Nasal cavity respiratory epithelium epithelial cell of viscerocranial mucosa (primary cell): Measurements from ENCODE around the gene APOL3. TPM values are rescaled to one million over a fixed set of nuclear protein-coding genes. Genes with fewer than 3 reads are reported as not detected.

Experiments
- total RNA-seq: library from RNA; depleted of rRNA; stranded (reverse); fragments of >200 nt; gene quantifications from 2 replicates; pipeline ENCODE4 v1.2.3, GENCODE V29; 2014

APOL3 gene, protein sequence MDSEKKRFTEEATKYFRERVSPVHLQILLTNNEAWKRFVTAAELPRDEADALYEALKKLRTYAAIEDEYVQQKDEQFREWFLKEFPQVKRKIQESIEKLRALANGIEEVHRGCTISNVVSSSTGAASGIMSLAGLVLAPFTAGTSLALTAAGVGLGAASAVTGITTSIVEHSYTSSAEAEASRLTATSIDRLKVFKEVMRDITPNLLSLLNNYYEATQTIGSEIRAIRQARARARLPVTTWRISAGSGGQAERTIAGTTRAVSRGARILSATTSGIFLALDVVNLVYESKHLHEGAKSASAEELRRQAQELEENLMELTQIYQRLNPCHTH
- total RNA-seq, result 2.8 TPM in 1 of 2 replicates, not detected in the other

DNA sequence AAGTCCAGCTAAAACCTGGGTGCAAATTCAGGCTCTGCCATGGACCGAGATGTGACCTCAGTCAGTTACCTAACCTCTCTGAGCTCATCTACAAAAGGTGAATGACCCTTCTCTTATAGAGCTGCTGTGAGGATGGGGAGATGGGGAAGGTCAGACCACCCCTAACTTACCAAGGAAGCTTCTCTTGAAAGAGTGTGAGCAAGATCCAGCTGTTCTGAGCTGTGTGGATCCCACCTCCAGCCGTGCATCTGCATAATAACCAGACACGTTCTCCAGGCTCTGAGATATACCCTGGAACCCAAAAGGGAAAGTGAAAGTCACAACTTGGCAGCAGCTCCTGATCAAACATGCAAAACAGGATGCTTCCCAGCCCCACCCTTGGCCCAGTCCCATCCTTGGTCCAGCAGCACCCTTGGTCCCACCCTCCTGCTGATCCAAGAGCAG is at the start of gene APOL3:
APOL3 (minus strand) TSS at position 257 of the 444 bp plus-strand sequence. CDS start 11,700 bp downstream, outside the sequence.

DNA sequence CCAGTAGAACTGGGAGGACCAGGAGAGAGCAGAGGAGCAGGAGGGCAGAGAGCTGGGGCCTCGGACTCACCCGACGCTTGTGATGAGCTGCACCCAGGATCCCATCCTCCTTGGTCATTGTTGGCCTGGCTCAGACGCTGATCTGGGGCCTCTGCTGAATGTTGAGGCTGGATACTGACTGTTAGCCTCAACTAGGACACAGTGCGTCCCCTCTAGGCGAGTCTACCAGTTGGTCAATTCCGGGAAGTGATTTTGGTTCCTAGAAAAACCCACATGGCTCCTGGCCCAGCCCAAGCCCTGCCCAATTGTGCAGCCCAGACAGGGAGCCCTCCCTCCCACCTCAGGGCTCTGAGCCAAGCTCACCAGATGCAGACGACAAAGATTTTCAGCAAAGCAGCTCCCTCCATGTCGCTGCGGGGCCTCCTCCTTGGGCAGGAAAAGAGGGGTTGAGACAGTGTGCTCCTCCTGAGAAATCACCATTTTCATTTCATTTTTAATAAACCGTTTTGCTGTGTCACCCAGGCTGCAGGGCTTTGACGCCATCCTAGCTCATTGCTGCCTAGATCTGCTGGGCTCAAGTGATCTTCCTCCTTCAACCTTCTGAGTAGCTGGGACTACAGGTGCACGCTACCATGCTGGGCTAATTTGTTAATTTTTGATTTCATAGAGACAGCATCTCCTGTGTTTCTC is 41.2 kb upstream of the APOL3 start, which contains the start of gene APOL4:
APOL4 (minus strand) TSS at position 180 of the 690 bp plus-strand sequence; CDS start at position 105, 75 bp downstream.

Other genes starting within 250 kb of the APOL3 start
- 93.0 and 118 TPM in 2 replicates for gene RBFOX2, start 131.9 kb downstream of the APOL3 start, total RNA-seq
- 0.34 and 1.3 TPM in 2 replicates for gene APOL4, start 41.1 kb upstream of the APOL3 start, total RNA-seq
- gene APOL2, start 78.8 kb upstream of the APOL3 start, total RNA-seq, result 5.8 and 21.4 TPM in 2 replicates
- 1.0 and 94.6 TPM in 2 replicates for gene APOL1, start 92.4 kb upstream of the APOL3 start, total RNA-seq
- gene MYH9, start 227.2 kb upstream of the APOL3 start, total RNA-seq, result 586 and 1,008 TPM in 2 replicates